Hepatic stellate cell (primary cell): ENCODE results near the gene SLC6A8.
"Not testable (repeated sequence)": the region's sequence is repeated elsewhere in the genome, so short reads cannot be mapped to it uniquely, and the experiment has no call there.

ENCODE experiments used
- DNase-seq: peaks from one replicate; pipeline ENCODE4 v3.0.0; 2011; ENCODE audit warnings: low spot score

Gene SLC6A8

DNA sequence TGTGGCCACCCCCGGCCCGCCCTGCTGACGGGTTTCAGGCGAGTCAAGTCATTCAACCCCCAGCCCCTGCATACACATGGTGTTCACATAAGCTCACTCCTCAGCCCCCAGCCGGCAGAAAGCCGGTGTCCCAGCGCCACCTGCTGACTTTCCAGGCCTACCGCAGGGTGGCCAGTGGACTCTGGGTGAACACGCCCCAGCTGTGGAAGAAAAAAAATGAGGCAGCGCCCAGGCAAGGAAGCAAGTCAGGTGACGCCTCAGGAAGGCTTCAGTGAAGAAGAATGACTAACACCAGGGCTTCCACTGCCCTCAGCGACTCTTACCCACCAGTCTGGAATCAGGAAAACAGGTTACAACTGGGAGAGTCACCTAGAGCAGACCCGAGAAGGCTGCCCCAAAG lies 20.7 kb downstream of the SLC6A8 start:
- peak; percentile 79 for DNase-seq

DNA sequence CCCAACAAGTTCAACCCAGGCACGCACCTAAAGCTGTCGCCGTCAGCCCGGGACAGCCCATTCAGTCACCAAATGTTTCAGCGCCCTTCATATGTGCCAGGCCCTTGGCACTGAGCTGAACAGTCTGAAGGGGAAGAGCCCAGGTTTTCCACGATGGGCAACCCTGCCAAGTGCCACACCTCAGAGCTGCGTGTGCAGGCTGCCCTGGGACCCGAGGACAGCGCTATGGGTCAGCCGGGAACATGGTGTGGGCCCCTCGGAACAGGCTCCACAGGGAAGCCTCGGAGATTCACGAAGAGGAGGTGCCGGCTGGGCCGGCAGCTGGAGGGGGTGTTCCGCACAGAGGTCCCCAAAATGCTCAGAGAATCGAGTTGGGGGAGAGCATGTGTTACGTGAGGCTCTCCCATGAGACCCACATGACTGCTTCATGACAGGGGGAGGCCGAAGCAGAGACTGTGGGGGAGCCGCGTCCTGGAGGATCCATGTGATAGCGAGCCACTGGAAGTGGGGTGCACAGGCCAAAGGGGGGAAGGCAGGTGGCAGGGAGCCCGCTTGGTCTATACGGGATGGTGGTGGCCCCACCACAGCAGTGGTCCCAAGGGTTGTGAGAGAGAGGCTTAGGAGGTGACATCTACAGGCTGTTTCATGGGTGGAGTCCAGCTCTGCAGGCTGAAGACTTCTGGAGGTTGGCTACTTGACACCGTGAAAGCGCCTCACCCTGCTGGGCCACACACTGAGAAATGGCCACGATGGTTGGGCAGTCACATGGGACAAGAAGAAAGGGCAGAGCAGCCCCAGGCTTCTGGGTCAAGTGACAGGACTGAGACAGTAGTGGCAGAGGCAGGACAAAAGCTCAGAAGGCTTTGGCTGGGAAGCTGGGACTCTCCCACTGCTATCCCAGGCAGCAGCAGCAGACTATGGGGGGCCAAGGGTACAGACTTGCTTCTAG lies 22.3 kb downstream of the SLC6A8 start:
- no peak for DNase-seq

DNA sequence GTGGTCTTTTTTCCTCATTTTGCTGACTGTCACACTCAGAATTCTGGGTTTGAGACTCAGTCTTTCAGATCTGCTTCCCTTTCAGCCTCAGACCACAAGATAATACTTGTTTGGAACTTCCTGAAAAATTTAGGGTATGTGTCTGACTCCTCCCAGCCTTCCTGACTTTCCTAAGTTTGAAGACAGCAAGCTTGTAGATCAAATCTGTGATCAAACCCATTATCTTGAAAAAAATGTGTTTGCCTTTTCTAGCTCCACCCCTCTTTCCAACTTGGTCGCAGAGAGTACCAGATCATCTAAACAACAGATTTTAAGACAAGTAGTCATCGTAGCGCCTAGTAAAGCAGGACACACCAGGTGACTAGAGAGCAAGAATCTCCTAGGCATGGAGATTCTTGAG lies 26.5 kb downstream of the SLC6A8 start:
- DNase-seq = no peak

DNA sequence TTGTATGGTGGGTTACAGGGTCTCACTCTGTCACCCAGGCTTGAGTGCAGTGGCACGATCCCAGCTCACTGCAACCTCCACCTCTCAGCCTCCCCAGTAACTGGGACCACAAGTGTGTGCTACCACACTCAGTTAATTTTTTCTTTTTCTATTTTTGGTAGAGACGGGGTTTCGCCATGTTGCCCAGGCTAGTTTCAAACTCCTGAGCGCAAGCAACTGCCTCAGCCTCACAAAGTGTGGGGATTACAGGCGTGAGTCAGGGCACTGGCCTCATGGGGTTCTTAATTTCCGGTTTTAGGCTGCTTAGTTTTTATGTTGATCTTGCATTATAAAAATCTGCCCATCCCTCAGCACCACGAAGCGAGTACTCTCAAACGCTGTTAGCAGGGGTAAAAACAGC lies 29.7 kb downstream of the SLC6A8 start:
- no peak for DNase-seq

DNA sequence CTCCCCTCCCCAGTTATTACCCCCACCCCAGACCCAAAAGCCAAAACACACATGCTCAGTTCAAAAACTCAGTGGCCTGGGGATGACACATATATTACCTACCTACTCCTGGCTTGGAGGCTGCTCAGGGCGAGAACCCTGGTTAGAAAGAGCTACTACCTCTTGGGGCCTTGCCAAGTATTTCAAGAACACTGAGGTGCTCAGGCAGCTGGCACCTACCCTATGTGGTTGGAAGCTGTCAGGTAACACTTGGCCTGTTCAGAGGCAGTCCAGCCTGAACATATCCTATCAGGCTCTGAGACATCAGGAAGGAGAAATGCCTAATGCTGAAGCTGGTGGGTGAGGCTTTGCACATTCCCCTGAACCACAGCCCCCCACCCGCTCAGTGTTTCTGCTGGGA lies 31.5 kb downstream of the SLC6A8 start:
- DNase-seq = no peak

DNA sequence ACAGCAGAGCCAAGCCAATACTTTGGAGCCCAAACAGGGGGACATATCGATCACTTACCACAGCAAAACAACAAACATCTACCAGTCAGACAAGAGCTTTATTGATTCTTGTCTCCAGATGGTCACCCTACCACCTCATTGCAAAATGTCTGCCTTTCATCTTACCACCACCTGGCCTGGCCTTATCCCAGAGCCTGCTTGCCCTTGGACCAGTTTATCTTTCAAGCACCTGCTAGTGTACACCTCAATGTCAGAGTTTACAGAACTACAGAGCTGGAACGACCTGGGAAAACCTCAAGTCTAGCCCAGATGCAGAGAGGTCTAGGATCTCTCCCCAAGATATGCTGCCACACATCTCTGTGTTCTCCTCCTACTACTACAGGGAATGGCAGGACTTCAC lies 32.0 kb downstream of the SLC6A8 start:
- no peak for DNase-seq

DNA sequence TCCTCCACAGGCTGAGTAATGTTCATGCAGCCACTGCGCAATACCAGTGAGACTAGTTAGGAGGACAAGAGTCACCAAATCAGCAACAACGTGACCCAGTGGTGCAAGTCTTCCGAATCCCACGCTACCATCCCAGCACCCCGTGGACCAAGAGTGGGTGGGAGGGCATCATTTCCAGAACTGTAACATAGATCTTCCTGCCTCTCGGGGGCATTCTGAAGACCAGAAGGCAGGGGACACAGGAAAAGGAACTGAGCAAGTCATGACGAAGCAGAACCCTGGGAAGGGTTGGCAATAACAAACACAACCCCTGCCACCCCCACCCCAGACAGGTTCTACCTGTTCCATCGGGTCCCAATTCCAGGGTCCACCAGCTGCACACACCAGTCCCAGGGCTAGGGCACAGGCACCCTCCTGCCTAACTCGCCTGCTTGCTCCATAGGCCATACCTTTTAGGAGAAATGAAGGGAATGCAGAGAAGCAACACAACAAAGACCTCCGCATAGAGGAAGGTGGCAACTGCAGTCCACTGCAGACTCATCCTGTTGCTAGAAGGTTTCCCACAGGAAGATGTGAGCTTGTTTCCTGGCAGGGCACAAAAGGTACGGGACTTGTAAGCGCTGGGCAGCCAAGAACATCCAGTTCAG lies 35.1 kb downstream of the SLC6A8 start:
- peak; percentile 46 for DNase-seq

DNA sequence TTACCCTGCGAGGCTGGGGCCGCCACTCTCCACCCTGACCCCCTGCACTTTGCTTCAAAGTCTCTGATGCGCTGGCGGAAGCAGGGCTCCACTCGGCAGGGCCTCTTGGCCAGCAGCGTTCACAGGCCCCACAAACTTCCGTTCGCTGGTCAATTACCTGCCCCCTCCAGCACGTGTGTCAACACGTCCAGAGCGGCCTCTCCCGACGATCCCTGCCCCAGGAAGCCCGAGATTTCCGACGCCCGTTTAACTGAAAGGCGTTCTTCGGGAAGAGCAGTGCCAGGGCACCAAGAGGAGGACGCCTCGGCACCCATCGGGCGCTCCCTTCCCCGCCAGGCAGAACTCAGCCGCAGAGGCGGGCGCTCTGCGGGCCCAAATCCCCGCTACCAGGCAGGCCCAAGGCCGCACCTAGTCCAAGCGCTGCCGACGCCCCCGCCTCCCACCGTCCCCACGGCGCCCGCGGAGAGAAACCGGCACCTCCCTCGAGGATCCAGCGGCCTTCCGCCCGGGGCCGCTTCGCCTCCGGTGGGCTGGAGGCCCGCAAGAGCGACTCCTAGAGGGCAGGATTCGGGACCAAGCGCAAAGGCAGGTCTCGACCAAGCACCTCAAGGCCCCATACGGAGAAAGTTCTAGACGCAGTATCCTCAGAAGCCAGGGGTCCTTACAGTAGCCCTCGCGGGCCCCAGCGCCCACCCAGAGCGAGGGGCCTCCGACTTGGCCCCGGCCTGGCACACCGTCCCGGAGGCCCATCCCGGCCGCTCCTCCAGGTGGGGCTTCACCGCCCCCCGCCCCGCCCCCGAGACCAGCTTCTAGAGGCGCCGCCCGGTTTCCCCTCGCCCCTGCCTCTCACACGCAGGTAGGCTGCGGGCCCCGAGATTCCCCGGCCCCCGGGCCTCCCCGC lies 35.9 kb downstream of the SLC6A8 start:
- peak; percentile 54 for DNase-seq

DNA sequence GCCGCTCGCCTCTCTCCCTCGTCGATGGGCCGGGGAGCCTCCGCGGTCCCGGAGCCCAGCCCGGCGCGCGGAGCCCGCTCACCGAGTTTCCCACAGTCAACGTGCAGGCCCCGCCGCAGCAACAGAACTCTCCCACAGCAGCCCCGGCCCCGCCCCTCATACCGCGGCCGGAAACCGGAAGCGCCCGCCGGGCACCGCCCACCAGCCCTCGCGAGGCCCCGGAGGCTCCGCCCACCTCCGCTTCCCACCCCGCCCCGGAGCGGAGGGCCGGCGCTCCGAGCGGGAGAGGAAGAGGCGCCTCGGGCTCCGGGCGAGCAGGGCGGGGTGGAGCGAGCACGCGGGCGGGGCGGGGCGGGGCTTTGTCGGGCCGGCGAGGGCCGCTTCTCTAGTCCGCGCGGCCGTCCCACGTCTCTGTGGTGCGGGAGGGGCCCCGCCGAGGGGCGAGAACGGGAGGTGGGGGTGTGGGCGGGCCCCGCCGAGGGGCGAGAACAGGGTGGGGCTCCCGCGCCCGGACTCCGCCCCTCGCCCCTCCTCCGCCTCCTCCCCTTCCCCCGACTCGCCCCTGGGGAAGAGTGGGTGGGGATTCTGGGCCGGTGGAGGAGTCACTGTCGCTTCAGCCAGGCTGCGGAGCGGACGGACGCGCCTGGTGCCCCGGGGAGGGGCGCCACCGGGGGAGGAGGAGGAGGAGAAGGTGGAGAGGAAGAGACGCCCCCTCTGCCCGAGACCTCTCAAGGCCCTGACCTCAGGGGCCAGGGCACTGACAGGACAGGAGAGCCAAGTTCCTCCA lies 36.7 kb downstream of the SLC6A8 start, which contains the start of the genes ABCD1 and BCAP31:
TSS of gene ABCD1 (plus strand) at position 605 of the 787 bp plus-strand sequence. CDS start 411 bp downstream, outside the sequence.
TSS of gene BCAP31 (minus strand) at position 136 of the 787 bp plus-strand sequence. CDS start 1,143 bp downstream, outside the sequence.
- DNase-seq = peak; percentile 92

DNA sequence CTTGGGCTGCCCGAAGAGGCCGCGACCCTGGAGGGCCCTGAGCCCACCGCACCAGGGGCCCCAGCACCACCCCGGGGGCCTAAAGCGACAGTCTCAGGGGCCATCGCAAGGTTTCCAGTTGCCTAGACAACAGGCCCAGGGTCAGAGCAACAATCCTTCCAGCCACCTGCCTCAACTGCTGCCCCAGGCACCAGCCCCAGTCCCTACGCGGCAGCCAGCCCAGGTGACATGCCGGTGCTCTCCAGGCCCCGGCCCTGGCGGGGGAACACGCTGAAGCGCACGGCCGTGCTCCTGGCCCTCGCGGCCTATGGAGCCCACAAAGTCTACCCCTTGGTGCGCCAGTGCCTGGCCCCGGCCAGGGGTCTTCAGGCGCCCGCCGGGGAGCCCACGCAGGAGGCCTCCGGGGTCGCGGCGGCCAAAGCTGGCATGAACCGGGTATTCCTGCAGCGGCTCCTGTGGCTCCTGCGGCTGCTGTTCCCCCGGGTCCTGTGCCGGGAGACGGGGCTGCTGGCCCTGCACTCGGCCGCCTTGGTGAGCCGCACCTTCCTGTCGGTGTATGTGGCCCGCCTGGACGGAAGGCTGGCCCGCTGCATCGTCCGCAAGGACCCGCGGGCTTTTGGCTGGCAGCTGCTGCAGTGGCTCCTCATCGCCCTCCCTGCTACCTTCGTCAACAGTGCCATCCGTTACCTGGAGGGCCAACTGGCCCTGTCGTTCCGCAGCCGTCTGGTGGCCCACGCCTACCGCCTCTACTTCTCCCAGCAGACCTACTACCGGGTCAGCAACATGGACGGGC lies 37.5 kb downstream of the SLC6A8 start:
- no peak for DNase-seq

DNA sequence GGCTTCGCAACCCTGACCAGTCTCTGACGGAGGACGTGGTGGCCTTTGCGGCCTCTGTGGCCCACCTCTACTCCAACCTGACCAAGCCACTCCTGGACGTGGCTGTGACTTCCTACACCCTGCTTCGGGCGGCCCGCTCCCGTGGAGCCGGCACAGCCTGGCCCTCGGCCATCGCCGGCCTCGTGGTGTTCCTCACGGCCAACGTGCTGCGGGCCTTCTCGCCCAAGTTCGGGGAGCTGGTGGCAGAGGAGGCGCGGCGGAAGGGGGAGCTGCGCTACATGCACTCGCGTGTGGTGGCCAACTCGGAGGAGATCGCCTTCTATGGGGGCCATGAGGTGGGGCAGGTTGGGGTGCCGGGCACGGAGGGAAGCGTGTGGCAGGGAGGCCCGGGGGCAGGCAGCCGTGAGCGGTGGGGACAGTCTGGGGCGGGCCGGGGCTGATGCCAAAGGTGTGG lies 38.1 kb downstream of the SLC6A8 start:
- DNase-seq = no peak

DNA sequence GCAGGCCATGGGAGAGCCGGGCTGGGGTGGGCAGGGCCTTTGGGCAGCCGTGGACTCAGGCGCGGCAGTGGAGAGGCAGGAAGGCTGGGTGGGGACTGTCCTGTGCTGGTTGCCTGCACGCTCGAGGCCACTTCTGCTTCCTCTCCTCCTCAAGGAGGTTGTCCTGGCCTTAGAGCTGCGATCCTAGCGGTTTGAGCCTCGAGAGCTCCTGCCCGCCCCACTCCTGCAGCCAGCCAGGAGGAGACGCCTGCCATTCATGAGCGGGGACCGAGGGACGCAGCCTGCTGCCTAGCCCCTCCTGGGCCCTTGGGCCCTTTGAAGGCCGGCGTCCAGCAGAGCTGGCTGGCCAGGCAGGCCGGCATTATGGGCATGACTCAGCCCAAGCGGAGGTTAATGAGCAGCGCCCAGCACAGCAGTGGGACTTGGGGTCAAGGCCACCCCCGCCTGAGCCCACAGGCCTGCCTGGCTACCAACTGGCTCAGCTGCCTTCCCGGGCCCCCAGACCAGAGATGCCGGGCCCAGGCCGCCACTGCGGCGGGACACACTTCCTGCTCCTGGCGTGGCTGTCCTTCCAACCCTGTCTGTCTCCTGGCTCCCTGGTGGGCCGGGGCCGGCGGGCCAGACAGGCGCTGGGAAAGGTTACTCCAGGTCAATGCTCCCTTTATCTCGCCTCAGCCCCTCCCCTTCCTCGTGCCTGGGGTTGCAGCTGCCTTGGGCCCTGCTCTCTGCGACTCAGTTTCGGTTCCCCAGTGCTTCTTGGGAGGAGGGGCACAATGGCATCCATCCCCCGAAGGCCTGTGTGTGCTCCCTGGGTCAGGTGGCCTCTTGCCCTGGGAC lies 38.8 kb downstream of the SLC6A8 start:
- peak; percentile 60 for DNase-seq

DNA sequence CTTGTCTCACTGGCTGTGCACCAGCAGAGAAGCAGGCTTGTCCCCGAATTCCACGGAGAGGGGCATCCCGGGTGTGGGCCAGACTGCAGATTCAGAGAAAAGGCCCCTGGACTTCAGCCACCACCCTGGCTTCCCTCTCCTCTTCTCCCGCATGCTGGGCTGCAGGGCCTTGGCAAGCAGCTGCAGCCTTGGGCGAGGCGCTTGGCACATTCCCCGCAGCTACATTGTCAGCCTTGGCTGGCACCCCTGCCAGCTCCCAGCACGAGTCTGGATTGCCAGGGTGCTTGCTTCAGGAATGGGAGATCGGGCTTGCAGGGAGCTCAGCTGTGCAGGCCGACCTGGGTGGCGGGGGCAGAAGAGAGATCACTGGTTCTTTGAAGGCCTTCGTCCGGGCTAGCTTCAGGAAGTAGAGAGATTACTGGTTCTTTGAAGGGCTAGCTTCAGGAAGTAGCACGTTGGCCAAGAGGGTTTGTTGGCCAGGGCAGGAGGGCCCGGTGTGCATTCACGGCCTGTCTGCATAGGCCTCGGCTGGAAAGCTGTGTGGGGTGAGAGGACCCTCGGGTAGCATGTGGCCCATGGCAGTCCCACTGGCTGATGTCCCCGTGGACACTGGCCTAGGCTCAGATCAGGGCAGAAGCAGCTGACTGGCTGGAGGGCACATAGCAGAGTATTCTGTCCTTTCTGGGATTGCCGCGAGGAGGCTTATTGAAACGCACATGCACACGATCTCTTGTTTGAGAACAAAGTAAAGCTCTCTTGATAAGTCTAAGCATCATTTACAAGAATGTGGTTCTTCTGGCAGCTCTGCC lies 39.6 kb downstream of the SLC6A8 start:
- no peak for DNase-seq

DNA sequence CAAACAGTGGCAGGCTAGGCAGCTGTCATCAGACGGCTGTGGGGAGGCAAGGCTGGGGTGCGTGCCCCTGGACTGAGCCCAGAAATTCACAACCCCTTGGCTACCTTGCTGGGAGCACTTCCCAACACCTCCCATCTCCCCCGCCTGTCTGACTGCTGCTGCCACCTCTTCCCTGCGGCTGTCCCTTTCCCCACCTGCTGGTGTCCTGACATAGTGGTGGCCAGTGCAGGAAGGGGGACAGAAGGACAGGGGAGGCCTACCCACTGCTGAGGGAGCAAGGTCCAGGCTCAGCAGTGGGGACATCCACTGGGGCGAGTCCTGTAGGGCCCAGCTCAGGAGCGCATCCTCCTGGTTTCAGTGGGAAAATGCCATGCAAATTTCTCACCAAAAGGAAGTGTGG lies 40.4 kb downstream of the SLC6A8 start:
- no peak for DNase-seq

DNA sequence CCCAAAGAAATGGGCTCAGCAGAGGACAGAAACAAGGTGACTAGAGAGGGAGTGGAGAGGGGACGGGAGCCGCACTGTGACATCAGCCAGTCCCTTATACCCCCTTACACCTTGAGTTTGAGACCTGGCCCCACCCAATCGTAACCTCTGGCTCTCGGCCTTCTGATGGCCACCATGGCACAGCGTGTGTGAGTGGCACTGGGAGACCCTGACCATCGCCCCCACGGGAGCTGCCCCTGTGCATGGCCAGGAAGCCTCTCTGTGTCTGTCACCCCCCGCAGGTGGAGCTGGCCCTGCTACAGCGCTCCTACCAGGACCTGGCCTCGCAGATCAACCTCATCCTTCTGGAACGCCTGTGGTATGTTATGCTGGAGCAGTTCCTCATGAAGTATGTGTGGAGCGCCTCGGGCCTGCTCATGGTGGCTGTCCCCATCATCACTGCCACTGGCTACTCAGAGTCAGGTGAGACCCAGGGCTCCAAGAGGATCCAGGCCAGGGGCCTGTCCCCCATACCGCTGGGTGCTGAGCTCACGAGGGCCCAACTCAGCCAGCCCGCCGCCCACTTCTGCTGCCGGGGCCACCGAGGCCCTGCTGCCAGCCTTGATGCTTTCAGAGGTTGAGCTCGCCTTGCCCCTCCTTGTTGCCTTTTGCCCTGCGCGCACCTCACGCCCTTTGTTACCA lies 41.4 kb downstream of the SLC6A8 start:
- no peak for DNase-seq

DNA sequence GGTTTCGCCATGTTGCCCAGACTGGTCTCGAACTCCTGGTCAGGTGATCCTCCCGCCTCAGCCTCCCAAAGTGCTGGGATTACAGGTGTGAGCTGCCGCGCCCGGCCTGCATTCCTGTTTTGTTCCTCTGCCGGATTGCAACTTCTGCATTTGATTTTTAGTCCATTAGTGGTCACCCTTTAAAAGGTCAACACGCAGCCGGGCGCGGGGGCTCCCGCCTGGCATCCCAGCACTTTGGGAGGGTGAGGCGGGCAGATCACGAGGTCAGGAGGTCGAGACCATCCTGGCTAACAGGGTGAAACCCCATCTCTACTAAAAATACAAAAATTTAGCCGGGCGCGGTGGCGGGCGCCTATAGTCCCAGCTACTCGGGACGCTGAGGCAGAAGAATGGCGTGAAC lies 42.4 kb downstream of the SLC6A8 start:
- DNase-seq = not testable (repeated sequence)

DNA sequence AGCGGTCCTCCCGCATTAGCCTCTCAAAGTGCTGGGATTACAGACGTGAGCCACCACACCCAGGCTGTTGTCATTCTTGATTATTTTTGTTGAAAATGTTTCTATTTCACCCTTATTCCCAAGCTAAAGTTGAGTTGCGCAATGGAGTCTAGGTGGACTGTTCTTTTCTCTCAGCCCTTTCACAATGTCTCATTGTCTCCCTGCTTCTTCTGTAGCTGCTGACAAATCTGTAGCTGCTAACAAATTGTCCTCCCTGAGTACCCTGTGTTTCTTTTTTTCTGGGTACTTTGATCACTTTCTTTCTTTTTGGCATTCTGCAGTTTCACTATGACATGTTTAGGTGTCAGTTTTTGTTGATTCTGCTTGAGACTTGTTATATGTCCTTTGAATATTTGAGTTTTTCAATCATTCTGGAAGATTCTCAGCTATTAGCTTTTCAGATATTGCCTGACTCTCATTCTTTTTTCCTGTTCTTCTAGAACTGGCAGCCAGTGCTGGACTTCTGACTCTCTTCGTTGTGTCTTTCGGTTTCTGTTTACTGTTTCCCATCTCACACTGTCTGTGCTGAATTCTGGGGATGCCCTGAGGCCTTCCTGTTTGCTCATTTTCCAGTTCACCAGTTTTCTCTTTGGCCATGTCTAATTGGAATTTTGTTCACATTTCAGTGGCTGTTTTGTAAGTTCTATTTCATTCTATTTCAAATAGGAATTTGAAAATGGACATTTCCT lies 43.6 kb downstream of the SLC6A8 start:
- no peak for DNase-seq
